Fibroblast of the conjunctiva (primary cell): ENCODE data around the gene MRFAP1L1.
A peak's percentile ranks its signal among the peaks of the same experiment; 100 is the strongest.
"Not testable (repeated sequence)": the region's sequence is repeated elsewhere in the genome, so short reads cannot be mapped to it uniquely, and the experiment has no call there.

ENCODE experiments used
- DNase-seq: peaks from one replicate; pipeline ENCODE4 v3.0.0-alpha.2; 2010; ENCODE audit warnings: low read depth

Gene MRFAP1L1

GRCh38 chr4:6709230-6710114 lies at the start of gene MRFAP1L1:
MRFAP1L1 (minus strand) TSS chr4:6709865; CDS start chr4:6709629, 236 bp downstream.
- DNase-seq = peak; percentile 86

DNA sequence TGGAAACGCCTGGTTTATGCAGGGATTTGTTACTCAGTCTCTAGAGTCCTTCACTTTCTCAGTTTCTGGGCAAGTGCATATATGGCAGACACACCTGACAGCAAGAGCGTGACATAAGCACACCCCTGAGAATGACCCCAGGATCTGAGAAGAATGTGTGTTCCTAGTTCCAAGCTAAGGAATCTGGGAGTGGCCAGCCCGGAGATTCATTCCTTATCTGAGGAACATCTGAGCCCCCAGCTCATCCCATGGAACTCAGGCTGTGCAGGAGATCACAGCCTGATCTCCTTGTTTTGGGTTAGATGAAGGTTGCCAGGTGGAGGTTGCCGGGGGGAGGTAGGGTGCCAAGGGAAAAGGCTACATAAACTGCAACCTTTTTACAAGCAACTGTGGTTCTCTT lies 49.1 kb upstream of the MRFAP1L1 start:
- no peak for DNase-seq

- DNase-seq = not testable (repeated sequence)
Measured at GRCh38 chr4:6756345-6756744, 46.7 kb upstream of the MRFAP1L1 start.

DNA sequence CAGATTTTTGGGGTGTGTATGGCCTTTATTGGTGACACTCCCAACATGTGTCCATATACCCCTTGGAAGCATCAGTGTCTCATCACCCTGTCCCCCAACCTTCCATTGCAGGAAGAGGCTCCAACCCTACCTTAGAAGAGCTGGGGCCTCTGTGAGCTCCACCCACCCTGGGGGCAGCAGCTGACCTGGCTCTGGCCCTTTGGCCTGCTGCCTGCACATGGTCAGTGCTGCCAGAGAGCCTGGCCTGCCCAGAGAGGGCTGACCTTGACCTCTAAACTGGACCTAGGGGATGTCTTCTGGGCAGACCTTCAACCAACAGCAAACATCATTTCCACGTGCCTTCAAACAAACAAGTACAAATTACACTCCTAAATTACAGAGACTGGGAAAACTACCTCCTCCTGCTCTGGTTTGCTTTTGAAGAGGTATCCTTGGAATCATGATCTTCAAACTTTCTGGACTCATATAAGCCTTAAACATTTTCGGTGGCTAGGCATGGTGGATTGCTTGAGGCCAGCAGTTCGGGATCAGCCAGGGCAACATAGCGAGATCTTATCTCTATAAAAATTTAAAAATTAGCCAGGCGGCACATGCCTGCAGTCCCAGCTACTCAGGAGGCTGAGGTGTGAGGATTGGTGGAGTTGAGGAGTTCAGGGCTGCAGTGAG lies 45.6 kb upstream of the MRFAP1L1 start:
- DNase-seq = no peak

DNA sequence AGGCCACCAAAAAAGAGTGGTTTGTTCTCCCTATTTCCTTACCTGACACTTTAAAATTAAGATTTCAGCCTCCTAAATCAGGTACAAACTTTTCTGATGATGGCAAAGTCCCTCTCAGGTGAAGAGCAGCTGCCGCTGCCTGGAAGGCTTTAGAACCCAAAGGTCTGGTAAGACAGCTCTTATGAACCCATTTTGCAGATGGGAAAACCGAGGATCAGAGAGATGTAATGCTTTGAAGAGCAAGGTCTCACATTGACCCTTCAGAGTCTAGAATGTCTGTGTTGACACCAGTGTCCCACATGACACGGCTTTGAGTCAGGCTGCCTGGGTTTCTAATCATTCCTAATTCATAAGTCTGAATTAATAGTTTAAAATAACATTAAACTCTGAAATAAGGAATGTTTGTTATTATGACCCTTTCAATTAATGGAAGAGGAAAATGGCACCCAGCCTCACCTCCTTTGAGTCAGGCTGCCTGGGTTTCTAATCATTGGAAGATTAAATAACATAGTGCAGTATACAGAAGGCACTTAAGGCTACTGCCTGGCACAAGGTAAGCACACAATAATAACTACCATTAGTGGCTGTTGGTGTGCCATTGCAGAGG lies 44.9 kb upstream of the MRFAP1L1 start:
- no peak for DNase-seq

DNA sequence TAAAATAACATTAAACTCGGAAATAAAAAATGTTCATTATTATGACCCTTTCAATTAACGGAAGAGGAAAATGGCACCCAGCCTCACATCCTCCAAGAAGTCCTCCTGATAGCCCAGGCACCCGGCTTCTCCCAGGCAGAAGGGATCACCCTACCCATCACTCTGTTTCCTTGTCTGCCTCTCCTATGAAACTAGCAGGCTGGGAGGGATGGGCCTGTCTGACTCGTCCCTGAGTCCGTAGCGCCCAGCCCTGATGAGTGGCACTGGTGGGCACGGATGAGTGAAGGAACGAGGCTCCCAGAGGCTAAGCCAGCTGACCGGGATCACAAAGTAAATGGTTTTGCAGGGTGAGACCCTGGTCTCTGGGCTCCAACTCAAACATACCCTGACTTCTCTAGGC lies 44.2 kb upstream of the MRFAP1L1 start:
- DNase-seq = no peak

GRCh38 chr4:6753103-6753560 lies 43.5 kb upstream of the MRFAP1L1 start:
- DNase-seq = no peak

GRCh38 chr4:6752486-6752829 lies 42.8 kb upstream of the MRFAP1L1 start:
- no peak for DNase-seq

- DNase-seq = no peak
Measured at GRCh38 chr4:6751611-6752485, 42.2 kb upstream of the MRFAP1L1 start.

GRCh38 chr4:6750286-6751221 lies 40.9 kb upstream of the MRFAP1L1 start:
- DNase-seq = no peak

- DNase-seq = no peak
Measured at GRCh38 chr4:6749340-6750171, 39.9 kb upstream of the MRFAP1L1 start.

- DNase-seq = no peak
Measured at GRCh38 chr4:6748286-6748685, 38.6 kb upstream of the MRFAP1L1 start.

DNA sequence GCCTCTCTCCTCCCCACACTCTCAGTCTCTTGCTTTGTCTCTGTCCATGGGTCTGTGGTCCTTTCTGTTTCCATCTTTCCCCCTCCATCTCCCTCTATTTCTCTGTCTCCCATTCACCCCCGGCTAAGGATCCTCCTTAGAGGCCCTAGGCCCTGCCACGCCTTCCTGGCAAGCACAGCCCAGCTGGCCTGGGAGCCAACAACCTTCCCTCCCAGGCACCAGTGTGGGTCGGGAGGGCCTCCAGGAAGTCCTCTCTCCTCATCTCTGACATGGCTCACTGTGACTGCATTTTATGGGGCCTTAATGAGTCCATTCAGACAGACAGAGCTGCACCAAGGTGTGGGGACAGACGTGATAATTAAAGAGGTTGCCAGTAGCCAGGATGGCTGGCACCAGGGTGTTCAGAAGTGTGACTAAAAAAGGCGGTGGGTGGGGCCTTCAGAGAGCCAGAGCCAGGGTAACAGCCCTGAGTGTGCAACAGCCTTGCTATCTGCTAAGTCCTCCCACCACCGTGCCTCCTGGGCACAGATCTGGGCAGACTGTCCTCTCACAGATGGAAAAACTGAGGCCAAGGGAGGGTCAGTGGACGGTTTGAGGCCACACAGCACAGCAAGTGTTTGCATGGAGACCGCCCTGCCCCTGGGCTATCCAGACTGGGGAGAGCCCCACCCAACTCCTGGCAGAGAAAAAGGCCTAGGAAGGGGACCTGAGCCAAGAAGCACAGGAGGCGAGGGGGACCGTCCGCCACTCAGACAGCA lies 37.8 kb upstream of the MRFAP1L1 start:
- no peak for DNase-seq

GRCh38 chr4:6746721-6747293 lies 37.1 kb upstream of the MRFAP1L1 start:
- no peak for DNase-seq

GRCh38 chr4:6742989-6743388 lies 33.3 kb upstream of the MRFAP1L1 start:
- no peak for DNase-seq

DNA sequence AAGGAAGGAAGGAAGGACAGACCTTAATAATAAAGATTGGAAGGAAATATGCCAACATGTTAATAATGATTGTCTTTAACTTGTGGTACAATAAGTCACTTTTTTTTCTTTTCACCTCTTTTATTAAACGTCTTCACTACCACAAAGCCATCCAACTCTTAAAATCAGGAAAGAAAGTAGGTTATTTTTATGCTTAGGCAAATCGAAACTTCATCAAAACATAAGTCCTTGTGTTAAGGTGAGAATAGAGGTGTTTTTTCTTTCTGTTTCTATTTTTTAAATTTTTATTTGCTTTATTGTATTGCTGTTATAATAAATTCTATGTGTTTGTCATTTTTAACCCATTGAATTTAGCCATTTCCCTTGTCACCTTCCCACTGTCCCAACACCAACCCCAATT lies 32.8 kb upstream of the MRFAP1L1 start:
- no peak for DNase-seq

DNA sequence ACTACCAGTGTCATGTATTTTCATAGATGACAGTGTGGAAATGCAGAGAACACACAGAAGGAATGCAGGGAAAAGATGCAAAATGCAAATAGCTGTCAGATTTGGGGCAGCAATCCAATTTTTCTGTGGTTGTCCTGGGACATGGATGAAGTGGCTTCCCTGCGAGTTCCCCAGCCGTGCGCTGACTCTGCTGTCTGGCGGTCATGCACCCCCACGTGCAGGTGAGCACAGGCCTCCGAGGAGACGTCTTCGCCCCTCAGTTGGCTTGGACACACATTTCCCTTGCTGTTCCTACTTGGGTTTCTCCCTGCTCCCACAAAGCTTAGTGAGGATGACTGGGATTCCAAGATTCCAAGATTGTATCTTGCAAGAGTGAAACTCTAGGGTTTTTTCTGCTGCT lies 30.7 kb upstream of the MRFAP1L1 start:
- no peak for DNase-seq

DNA sequence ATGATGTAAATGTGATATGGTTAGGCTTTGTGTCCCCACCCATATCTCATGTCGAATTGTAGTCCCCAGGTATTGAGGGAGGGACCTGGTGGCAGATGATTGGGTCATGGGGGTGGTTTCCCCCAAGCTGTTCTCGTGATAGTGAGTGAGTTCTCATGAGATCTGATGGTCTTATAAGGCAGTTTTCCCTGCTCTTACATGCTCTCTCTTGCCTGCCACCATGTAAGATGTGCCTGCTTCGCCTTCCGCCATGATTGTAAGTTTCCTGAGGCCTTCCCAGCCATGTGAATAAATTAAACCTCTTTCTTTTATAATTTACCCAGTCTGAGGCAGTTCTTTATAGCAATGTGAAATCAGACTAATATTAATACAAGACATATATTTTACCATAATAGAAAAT lies 30.3 kb upstream of the MRFAP1L1 start:
- DNase-seq = no peak
